Osteoblast (primary cell): ENCODE measurements around the gene TUB. TPM values are rescaled to one million over a fixed set of nuclear protein-coding genes. Genes with fewer than 3 reads are reported as not detected.

Source experiments
- DNase-seq: peaks from one replicate; pipeline ENCODE4 v3.0.0; 2011; ENCODE audit warnings: low spot score, mixed read lengths; ENCODE audit not compliant: insufficient read length; ENCODE audit errors: missing footprints
- H2AFZ ChIP-seq: 2 replicates; pipeline ENCODE4 v1.6.0; 2011; ENCODE audit warnings: mild to moderate bottlenecking, low read length
- H3K27ac ChIP-seq: 2 replicates; pipeline ENCODE4 v1.5.1; 2011; ENCODE audit warnings: mild to moderate bottlenecking, low read depth, low read length, moderate library complexity
- H3K27me3 ChIP-seq: 2 replicates; pipeline ENCODE4 v1.6.0; 2012; ENCODE audit warnings: mild to moderate bottlenecking, control low read depth, inconsistent platforms, low read length, moderate library complexity; ENCODE audit not compliant: insufficient read depth
- H3K36me3 ChIP-seq: 2 replicates; pipeline ENCODE4 v1.5.1; 2011; ENCODE audit warnings: mild to moderate bottlenecking, low read length, control low read depth, moderate library complexity; ENCODE audit not compliant: insufficient read depth
- H3K4me1 ChIP-seq: 2 replicates; pipeline ENCODE4 v1.5.1; 2011; ENCODE audit warnings: mild to moderate bottlenecking, low read length, control low read depth, moderate library complexity; ENCODE audit not compliant: insufficient read depth
- H3K4me2 ChIP-seq: 2 replicates; pipeline ENCODE4 v1.6.0; 2011; ENCODE audit warnings: mild to moderate bottlenecking, low read length; ENCODE audit not compliant: insufficient read depth
- H3K4me3 ChIP-seq: fragments of 200-600 bp; sonication (generic); 3 replicates; pipeline ENCODE4 v1.5.1; 2012; ENCODE audit warnings: mild to moderate bottlenecking, low read length, inconsistent platforms; ENCODE audit not compliant: insufficient read depth
- H3K79me2 ChIP-seq: 2 replicates; pipeline ENCODE4 v1.6.0; 2012; ENCODE audit warnings: mild to moderate bottlenecking, low read length, control low read depth, inconsistent platforms; ENCODE audit not compliant: insufficient read depth
- H3K9me3 ChIP-seq: 2 replicates; pipeline ENCODE4 v1.5.1; 2011; ENCODE audit warnings: low read depth, low read length, control low read depth
- H4K20me1 ChIP-seq: 2 replicates; pipeline ENCODE4 v1.6.0; 2012; ENCODE audit warnings: mild to moderate bottlenecking, low read length, control low read depth; ENCODE audit not compliant: insufficient read depth
- total RNA-seq: library from RNA; depleted of rRNA; stranded (reverse); fragments of >200 nt; gene quantifications from 2 replicates; pipeline ENCODE4 v1.2.3, GENCODE V29; 2012
- TF ChIP-seq, protein P1 (sequence below): IDR thresholded peaks from 2 replicates; pipeline ENCODE4 v1.5.1; 2011; ENCODE audit warnings: mild to moderate bottlenecking, low read depth, low read length, moderate library complexity; ENCODE audit errors: extremely low read depth

TUB gene
- total RNA-seq, 1 donor = 23.5 TPM

DNA sequence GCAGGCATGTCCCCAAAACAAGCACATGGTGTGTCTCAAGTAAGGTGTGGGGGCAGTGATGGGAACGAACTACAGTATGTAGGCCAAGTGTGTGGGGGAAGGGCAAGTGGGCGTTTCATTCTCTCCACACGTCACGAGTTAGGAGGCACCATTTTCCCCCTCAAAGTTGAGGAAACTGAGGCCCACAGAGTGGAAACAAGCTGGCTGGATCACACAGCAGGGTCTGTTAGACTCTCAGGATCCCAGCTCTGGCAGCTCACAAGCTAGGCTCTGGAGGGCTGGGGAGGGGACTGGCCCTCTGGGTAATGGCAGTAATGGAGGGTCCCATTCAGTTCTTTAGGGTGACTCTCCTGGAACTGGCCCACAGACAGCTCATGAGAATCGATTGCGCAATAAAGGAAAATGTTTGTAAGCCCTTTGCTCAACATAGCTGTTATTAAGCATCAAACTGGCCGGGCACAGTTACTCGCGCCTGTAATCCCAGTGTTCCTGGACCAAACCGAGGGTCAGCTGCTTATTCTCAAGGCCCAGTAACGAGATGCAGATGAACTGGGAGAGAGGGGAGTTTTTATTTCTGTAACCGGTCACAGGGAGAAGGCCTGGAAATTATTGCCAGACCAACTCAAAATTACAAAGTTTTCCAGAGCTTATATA lies 24.1 kb upstream of the TUB start:
- Histone ChIP-seq H3K4me3 (no peak overlapping the region), H2AFZ (peak overlapping the region; percentile 62), H3K27ac (peak overlapping the region; percentile 64)

DNA sequence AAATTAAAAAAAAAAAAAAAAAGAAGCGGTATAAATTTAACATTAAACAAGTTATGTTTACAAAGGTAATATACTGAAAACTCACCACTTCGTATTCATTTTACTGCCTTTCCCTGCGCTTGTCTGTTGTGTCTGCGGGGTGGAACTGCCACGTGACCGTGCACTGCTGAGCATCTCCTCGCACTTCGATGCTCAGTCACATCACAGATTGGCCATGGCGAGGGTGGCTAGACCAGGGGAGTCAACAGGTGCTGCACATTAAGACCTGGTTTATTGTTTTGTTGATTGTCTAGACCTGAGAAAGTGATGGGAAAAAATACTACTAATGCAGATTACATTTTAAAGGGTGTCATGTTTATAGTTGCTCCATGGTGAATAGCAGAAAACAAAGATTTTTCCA lies 22.8 kb upstream of the TUB start:
- Histone ChIP-seq H3K4me2 (no peak overlapping the region), H3K4me1 (peaks cover 38% of the 10 kb centered on the region), H4K20me1 (peaks cover 4% of the 10 kb centered on the region), H3K27ac (no peak overlapping the region), H3K79me2 (no peaks in the 10 kb centered on the region), H3K9me3 (no peaks in the 10 kb centered on the region), H2AFZ (no peak overlapping the region), H3K36me3 (no peaks in the 10 kb centered on the region), H3K4me3 (no peak overlapping the region), H3K27me3 (no peaks in the 10 kb centered on the region)
- peak; percentile 25 for DNase-seq
- TF ChIP-seq, protein P1, sequence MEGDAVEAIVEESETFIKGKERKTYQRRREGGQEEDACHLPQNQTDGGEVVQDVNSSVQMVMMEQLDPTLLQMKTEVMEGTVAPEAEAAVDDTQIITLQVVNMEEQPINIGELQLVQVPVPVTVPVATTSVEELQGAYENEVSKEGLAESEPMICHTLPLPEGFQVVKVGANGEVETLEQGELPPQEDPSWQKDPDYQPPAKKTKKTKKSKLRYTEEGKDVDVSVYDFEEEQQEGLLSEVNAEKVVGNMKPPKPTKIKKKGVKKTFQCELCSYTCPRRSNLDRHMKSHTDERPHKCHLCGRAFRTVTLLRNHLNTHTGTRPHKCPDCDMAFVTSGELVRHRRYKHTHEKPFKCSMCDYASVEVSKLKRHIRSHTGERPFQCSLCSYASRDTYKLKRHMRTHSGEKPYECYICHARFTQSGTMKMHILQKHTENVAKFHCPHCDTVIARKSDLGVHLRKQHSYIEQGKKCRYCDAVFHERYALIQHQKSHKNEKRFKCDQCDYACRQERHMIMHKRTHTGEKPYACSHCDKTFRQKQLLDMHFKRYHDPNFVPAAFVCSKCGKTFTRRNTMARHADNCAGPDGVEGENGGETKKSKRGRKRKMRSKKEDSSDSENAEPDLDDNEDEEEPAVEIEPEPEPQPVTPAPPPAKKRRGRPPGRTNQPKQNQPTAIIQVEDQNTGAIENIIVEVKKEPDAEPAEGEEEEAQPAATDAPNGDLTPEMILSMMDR = no peak

More for the DNA sequence above, 24.1 kb upstream of the TUB start:
- no peaks in the 10 kb centered on the region for H3K27me3 ChIP-seq
- H3K79me2 ChIP-seq = no peaks in the 10 kb centered on the region
- peak overlapping the region; percentile 30 for H3K4me2 ChIP-seq
- peaks cover 27% of the 10 kb centered on the region for H3K4me1 ChIP-seq
- DNase-seq = peak; percentile 63
- no peaks in the 10 kb centered on the region for H3K9me3 ChIP-seq
- peaks cover 4% of the 10 kb centered on the region for H4K20me1 ChIP-seq
- TF ChIP-seq, protein P1 = no peak
- H3K36me3 ChIP-seq = no peaks in the 10 kb centered on the region

DNA sequence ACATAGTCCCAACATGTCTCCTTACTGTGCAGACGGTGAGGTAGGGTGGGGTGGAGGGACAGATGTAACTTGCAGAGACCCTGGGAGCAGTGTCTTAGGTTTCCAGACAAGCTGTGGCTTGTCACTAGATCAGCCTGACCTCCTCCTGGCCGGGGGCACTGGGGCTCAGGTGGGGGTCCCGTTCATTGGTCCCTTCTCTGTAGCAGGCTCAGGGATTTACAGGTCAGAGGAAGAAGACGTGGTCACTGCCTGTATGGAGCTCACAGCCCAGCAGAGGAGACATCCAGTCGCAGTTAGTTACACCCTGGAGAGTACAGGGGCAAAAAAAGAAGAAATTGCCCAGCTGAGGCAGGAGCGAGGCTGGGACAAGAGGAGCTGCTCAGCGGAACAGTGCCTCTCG lies 22.0 kb upstream of the TUB start:
- peaks cover 4% of the 10 kb centered on the region for H4K20me1 ChIP-seq
- H3K27me3 ChIP-seq = no peaks in the 10 kb centered on the region
- peak; percentile 58 for DNase-seq
- peaks cover 46% of the 10 kb centered on the region for H3K4me1 ChIP-seq
- no peaks in the 10 kb centered on the region for H3K36me3 ChIP-seq
- no peak overlapping the region for H2AFZ ChIP-seq
- no peak overlapping the region for H3K4me2 ChIP-seq
- no peaks in the 10 kb centered on the region for H3K79me2 ChIP-seq
- H3K27ac ChIP-seq = no peak overlapping the region
- TF ChIP-seq, protein P1 = no peak
- H3K4me3 ChIP-seq = no peak overlapping the region
- no peaks in the 10 kb centered on the region for H3K9me3 ChIP-seq

DNA sequence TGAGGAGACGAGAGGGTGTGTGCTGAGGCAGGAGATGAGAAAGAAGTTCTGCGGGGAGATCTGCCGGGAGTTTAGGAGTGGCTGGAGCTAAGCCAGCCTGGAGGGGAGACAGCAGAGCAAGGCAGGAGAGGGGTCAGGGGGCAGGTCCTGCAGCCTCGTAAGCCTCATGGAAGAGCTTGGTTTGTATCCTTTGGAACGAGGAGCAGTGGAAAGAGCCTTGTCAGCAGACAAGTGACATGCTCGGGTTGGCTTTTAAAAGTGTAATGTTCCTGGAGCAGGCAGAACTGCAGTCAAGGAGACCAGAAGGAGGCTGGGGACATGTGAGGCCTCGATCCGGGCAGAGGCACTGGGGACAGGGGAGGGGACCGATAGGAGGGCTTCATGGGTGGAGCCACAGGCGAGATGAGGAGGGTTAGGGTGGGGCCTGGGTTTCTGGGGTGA lies 21.4 kb upstream of the TUB start:
- Histone ChIP-seq H3K27me3 (no peaks in the 10 kb centered on the region), H3K4me1 (peaks cover 50% of the 10 kb centered on the region), H3K4me2 (no peak overlapping the region), H2AFZ (no peak overlapping the region), H4K20me1 (peaks cover 4% of the 10 kb centered on the region), H3K79me2 (no peaks in the 10 kb centered on the region), H3K9me3 (no peaks in the 10 kb centered on the region), H3K27ac (peak overlapping the region; percentile 97), H3K36me3 (no peaks in the 10 kb centered on the region), H3K4me3 (no peak overlapping the region)
- TF ChIP-seq, protein P1 = no peak
- peak; percentile 73 for DNase-seq
